Ishikawa (cell line): Measurements from ENCODE around the gene TGM5.

Source experiments
- CREB1 ChIP-seq: IDR thresholded peaks from 2 replicates; pipeline ENCODE4 v1.6.1; 2012; ENCODE audit warnings: low read depth
- EGR1 ChIP-seq: IDR thresholded peaks from 2 replicates; pipeline ENCODE4 v1.6.1; 2012
- EP300 ChIP-seq: IDR thresholded peaks from 2 replicates; pipeline ENCODE4 v1.6.1; 2012; ENCODE audit warnings: borderline replicate concordance
- FOXM1 ChIP-seq: IDR thresholded peaks from 2 replicates; pipeline ENCODE4 v1.6.1; 2012; ENCODE audit warnings: low read depth, borderline replicate concordance
- NFIC ChIP-seq: IDR thresholded peaks from 2 replicates; pipeline ENCODE4 v1.6.1; 2012
- RAD21 ChIP-seq: IDR thresholded peaks from 2 replicates; pipeline ENCODE4 v1.6.1; 2012; ENCODE audit warnings: low read depth
- TAF1 ChIP-seq: IDR thresholded peaks from 2 replicates; pipeline ENCODE4 v1.6.1; 2012; ENCODE audit warnings: low read depth, mild to moderate bottlenecking
- TEAD4 ChIP-seq: IDR thresholded peaks from 2 replicates; pipeline ENCODE4 v1.6.1; 2012
- TF ChIP-seq, protein P1 (sequence below): IDR thresholded peaks from 2 replicates; pipeline ENCODE4 v1.6.1; 2012
- TF ChIP-seq, protein P2 (sequence below): IDR thresholded peaks from 2 replicates; pipeline ENCODE4 v1.6.1; 2012; ENCODE audit warnings: low read depth, mild to moderate bottlenecking
- TF ChIP-seq, protein P3 (sequence below): IDR thresholded peaks from 2 replicates; pipeline ENCODE4 v1.6.1; 2012

DNA sequence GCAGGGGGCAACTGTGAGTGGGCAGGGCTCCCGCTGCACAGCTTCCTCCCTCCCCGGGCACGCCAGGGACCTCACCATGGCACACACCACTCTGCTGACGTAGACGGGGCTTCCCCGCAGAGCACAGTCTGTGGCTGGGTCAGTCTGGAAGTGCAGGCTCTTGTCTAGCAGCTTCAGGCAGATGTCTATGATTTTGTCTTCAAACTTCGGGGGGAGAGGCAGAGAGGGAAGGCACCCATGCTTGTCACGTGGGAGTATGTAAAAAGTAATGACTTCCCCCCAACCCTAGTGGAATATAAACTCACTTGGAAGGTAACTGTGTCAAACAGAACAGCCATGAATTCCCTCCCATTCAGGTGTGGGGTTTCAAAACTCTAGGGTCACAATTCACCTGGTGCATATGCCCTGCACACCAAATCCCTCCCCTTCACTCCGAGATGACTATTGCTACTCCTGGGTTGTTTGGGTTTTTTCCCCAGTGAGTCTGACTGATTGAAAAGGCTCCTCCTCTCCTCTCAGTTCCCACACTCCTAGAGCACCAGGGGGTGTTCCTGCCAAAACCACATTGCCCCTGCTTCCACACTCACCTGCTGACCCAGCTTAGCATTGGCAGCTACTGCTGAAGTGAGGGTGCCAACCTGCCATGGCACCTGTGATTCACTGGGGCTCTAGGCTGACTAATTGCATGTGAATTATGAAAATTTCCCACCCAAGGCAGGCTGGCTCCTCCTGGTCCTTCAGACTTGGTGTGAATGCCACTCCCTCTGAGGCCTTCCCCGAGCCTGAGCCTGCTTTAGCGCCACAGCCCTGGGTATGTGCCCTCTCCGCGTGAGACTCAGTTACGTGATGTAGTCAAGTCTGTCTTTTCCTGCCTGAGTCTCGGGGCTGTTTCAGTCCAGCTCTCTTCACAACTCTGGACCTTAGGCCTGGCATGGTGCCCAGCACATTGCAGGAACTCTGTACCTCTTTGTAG, 13.0 kb downstream of the TGM5 start:
- TF ChIP-seq TAF1 (no peak), FOXM1 (no peak), CREB1 (no peak), EGR1 (no peak), NFIC (peak; percentile 32; the same call in 1 of the 2 replicates), TEAD4 (no peak), RAD21 (no peak), EP300 (no peak)
- TF ChIP-seq, protein P1, sequence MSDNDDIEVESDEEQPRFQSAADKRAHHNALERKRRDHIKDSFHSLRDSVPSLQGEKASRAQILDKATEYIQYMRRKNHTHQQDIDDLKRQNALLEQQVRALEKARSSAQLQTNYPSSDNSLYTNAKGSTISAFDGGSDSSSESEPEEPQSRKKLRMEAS: no peak
- TF ChIP-seq, protein P2, sequence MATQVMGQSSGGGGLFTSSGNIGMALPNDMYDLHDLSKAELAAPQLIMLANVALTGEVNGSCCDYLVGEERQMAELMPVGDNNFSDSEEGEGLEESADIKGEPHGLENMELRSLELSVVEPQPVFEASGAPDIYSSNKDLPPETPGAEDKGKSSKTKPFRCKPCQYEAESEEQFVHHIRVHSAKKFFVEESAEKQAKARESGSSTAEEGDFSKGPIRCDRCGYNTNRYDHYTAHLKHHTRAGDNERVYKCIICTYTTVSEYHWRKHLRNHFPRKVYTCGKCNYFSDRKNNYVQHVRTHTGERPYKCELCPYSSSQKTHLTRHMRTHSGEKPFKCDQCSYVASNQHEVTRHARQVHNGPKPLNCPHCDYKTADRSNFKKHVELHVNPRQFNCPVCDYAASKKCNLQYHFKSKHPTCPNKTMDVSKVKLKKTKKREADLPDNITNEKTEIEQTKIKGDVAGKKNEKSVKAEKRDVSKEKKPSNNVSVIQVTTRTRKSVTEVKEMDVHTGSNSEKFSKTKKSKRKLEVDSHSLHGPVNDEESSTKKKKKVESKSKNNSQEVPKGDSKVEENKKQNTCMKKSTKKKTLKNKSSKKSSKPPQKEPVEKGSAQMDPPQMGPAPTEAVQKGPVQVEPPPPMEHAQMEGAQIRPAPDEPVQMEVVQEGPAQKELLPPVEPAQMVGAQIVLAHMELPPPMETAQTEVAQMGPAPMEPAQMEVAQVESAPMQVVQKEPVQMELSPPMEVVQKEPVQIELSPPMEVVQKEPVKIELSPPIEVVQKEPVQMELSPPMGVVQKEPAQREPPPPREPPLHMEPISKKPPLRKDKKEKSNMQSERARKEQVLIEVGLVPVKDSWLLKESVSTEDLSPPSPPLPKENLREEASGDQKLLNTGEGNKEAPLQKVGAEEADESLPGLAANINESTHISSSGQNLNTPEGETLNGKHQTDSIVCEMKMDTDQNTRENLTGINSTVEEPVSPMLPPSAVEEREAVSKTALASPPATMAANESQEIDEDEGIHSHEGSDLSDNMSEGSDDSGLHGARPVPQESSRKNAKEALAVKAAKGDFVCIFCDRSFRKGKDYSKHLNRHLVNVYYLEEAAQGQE: no peak
- TF ChIP-seq, protein P3, sequence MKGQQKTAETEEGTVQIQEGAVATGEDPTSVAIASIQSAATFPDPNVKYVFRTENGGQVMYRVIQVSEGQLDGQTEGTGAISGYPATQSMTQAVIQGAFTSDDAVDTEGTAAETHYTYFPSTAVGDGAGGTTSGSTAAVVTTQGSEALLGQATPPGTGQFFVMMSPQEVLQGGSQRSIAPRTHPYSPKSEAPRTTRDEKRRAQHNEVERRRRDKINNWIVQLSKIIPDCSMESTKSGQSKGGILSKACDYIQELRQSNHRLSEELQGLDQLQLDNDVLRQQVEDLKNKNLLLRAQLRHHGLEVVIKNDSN: no peak
